GM12878 (cell line): ENCODE data around the gene ZKSCAN8. TPM values are rescaled to one million over a fixed set of nuclear protein-coding genes. Genes with fewer than 3 reads are reported as not detected.

ENCODE experiments used
- CUX1 ChIP-seq: IDR thresholded peaks from 2 replicates; pipeline ENCODE4 v1.6.1; 2012; ENCODE audit warnings: improper control_type of control experiment, low read depth, low read length; ENCODE audit not compliant: insufficient replicate concordance
- EP300 ChIP-seq, 2 experiments: fragments of 150-350 bp in 1 of 2; IDR thresholded peaks; 2 replicates each; pipeline ENCODE4 v1.6.1; 2011 to 2012; ENCODE audit warnings: low read depth in 2 of 2, low read length in 2 of 2, borderline replicate concordance in 1 of 2, improper control_type of control experiment in 1 of 2, inconsistent platforms in 1 of 2; ENCODE audit not compliant: control insufficient read depth in 1 of 2
- HDAC6 ChIP-seq: fragments of 200-600 bp; sonication (generic); IDR thresholded peaks from one replicate; pipeline ENCODE4 v1.8.0; 2017; ENCODE audit warnings: antibody characterized with exemption; ENCODE audit not compliant: unreplicated experiment
- POLR2AphosphoS2 ChIP-seq: IDR thresholded peaks from 2 replicates; pipeline ENCODE4 v1.6.1; 2011; ENCODE audit warnings: low read depth, mild to moderate bottlenecking, low read length, improper control_type of control experiment, moderate library complexity
- PRDM15 ChIP-seq: fragments of 450-650 bp; formaldehyde crosslinking; IDR thresholded peaks from 2 replicates; pipeline ENCODE4 v1.4.0; 2020; ENCODE audit warnings: mild to moderate bottlenecking, moderate library complexity
- RB1 ChIP-seq: fragments of 450-650 bp; formaldehyde crosslinking; IDR thresholded peaks from 2 replicates; pipeline ENCODE4 v1.6.1; 2017; ENCODE audit warnings: mild to moderate bottlenecking, borderline replicate concordance
- RFX5 ChIP-seq: IDR thresholded peaks from 2 replicates; pipeline ENCODE4 v1.6.1; 2011; ENCODE audit warnings: low read depth, low read length, improper control_type of control experiment
- ZBTB4 ChIP-seq: fragments of 450-650 bp; formaldehyde crosslinking; IDR thresholded peaks from 2 replicates; pipeline ENCODE4 v1.4.0; 2022; ENCODE audit warnings: mild to moderate bottlenecking, moderate library complexity
- ZBTB40 ChIP-seq: fragments of 450-650 bp; IDR thresholded peaks from 2 replicates; pipeline ENCODE4 v1.6.1; 2016; ENCODE audit warnings: mild to moderate bottlenecking, moderate library complexity, borderline replicate concordance
- polyA plus RNA-seq, 11 experiments: library from polyadenylated mRNA; depleted of rRNA in 4 of 11; unstranded in 6 of 11; stranded (reverse) in 5 of 11; fragments of >200 nt; fragmentation: Nextera tagmentation in 4 of 11; fragmentation: Illumina TruSeq in 1 of 11; extraction: Ambion mirVana in 4 of 11; extraction: Trizol in 1 of 11; gene quantifications; 1 replicate in 1 of 11; 2 replicates in 10 of 11; pipeline versions ENCODE4 v1.2.1 to v1.2.3, GENCODE V29; 2011 to 2016; ENCODE audit warnings: inconsistent platforms in 2 of 11, missing spikeins in 2 of 11, low read depth in 1 of 11
- total RNA-seq, 4 experiments: library from RNA; depleted of rRNA in 3 of 4; stranded (reverse); fragments of >200 nt in 3 of 4; fragmentation: Illumina TruSeq in 1 of 4; extraction: Trizol in 1 of 4; gene quantifications; 2 replicates each; pipeline versions ENCODE4 v1.2.1 to v1.2.3, GENCODE V29; 2013 to 2021

The ZKSCAN8 gene
- total and polyA plus RNA-seq, 10 of the 15 experiments (the other 5 are each of a cell fraction or from before 2014, with no cell fraction given): 1.0 to 17.9 (median 8.7) TPM

GRCh38 chr6:28136585-28137504 lies 4.8 kb upstream of the ZKSCAN8 start (continued):
- TF ChIP-seq ZBTB40 (peak; percentile 98), RFX5 (0 out of 2 replicates have a peak, but pooled peaks have one; percentile 13), ZBTB4 (CRISPR knock-in tag) (no peak), CUX1 (peak; percentile 28), HDAC6 (no peak), POLR2AphosphoS2 (peak; percentile 55), EP300 (IDR thresholded peaks at IDR 0.05; ENCODE audit: borderline replicate concordance in 1 of 2, control insufficient read depth in 1 of 2, low read depth in 2 of 2, low read length in 2 of 2) (peak in 1 of 2 experiments; percentile 57; a peak in 1 of 4 replicates), PRDM15 (no peak), RB1 (no peak)
